HepG2 (cell line): ENCODE data around the gene CCDC30. TPM values are rescaled to one million over a fixed set of nuclear protein-coding genes. Genes with fewer than 3 reads are reported as not detected.

Experiments
- MNT ChIP-seq: fragments of 450-650 bp; IDR thresholded peaks from 2 replicates; pipeline ENCODE4 v1.6.1; 2016
- NFATC3 ChIP-seq: sonication (generic); formaldehyde crosslinking; IDR thresholded peaks from 2 replicates; pipeline ENCODE4 v1.5.1; 2020; ENCODE audit warnings: mild to moderate bottlenecking, missing genetic modification reagents
- PAX8 ChIP-seq: sonication (generic); formaldehyde crosslinking; IDR thresholded peaks from 2 replicates; pipeline ENCODE4 v1.8.0; 2022; ENCODE audit warnings: mild to moderate bottlenecking, missing genetic modification reagents, borderline replicate concordance
- RCOR2 ChIP-seq: IDR thresholded peaks from 2 replicates; pipeline ENCODE4 v1.6.1; 2016; ENCODE audit warnings: missing biosample characterization, missing genetic modification reagents
- ZNF264 ChIP-seq: sonication (generic); formaldehyde crosslinking; IDR thresholded peaks from 2 replicates; pipeline ENCODE4 v1.4.0; 2020; ENCODE audit warnings: missing genetic modification reagents
- ZNF646 ChIP-seq: sonication (generic); formaldehyde crosslinking; IDR thresholded peaks from 2 replicates; pipeline ENCODE4 v1.9.0; 2021; ENCODE audit warnings: mild to moderate bottlenecking, missing genetic modification reagents
- ZNF773 ChIP-seq: sonication (generic); formaldehyde crosslinking; IDR thresholded peaks from 2 replicates; pipeline ENCODE4 v1.4.0; 2020; ENCODE audit warnings: missing genetic modification reagents, borderline replicate concordance
- ZNF777 ChIP-seq: sonication (generic); formaldehyde crosslinking; IDR thresholded peaks from 2 replicates; pipeline ENCODE4 v1.4.0; 2020; ENCODE audit warnings: missing genetic modification reagents
- ZNF816 ChIP-seq: sonication (generic); formaldehyde crosslinking; IDR thresholded peaks from 2 replicates; pipeline ENCODE4 v1.8.0; 2022; ENCODE audit warnings: missing genetic modification reagents, mild to moderate bottlenecking, borderline replicate concordance
- polyA plus RNA-seq, 8 experiments: library from polyadenylated mRNA; depleted of rRNA in 3 of 8; stranded (reverse) in 7 of 8; unstranded in 1 of 8; fragments of >200 nt; fragmentation: Illumina TruSeq in 4 of 8; extraction: Trizol in 4 of 8; gene quantifications; 2 replicates each; pipeline versions ENCODE4 v1.2.1 to v1.2.3, GENCODE V29; 2011 to 2016; ENCODE audit warnings: low read depth in 4 of 8, missing spikeins in 1 of 8, mixed read lengths in 1 of 8; ENCODE audit not compliant: insufficient read depth in 1 of 8
- total RNA-seq, 5 experiments: library from RNA; depleted of rRNA; stranded (reverse); fragments of >200 nt; fragmentation: Illumina TruSeq; extraction: Trizol; gene quantifications; 2 replicates each; pipeline ENCODE4 v1.2.3, GENCODE V29; 2016; ENCODE audit warnings: low read depth in 1 of 5
- TF ChIP-seq, protein P1 (sequence below): sonication (generic); formaldehyde crosslinking; IDR thresholded peaks from 2 replicates; pipeline ENCODE4 v1.4.0; 2020; ENCODE audit warnings: missing genetic modification reagents, borderline replicate concordance
- TF ChIP-seq, protein P2 (sequence below): sonication (generic); formaldehyde crosslinking; conservative IDR thresholded peaks from 2 replicates; pipeline ENCODE4 v1.4.0; 2020; ENCODE audit warnings: missing genetic modification reagents
- TF ChIP-seq, protein P3 (sequence below): IDR thresholded peaks from 2 replicates; pipeline ENCODE4 v1.6.1; 2016; ENCODE audit warnings: missing compliant biosample characterization, missing genetic modification reagents, borderline replicate concordance
- TF ChIP-seq, protein P4 (sequence below): sonication (generic); formaldehyde crosslinking; IDR thresholded peaks from 2 replicates; pipeline ENCODE4 v1.8.0; 2022; ENCODE audit warnings: mild to moderate bottlenecking, missing genetic modification reagents, moderate library complexity

The CCDC30 gene
- total and polyA plus RNA-seq, 2 of the 13 experiments (the other 11 are each of a cell fraction or from before 2014, with no cell fraction given): 0.25 to 0.77 TPM

GRCh38 chr1:42681741-42682483, 218.8 kb downstream of the CCDC30 start, which contains the start of gene YBX1 (continued):
- TF ChIP-seq MNT (peak; percentile 35; the same call in 1 of the 2 replicates), ZNF816 (CRISPR knock-in tag) (peak; percentile 73; the same call in 1 of the 2 replicates), ZNF773 (CRISPR knock-in tag) (no peak), ZNF646 (no peak), RCOR2 (no peak), PAX8 (CRISPR knock-in tag) (no peak), NFATC3 (CRISPR knock-in tag) (peak; percentile 72; the same call in 1 of the 2 replicates), ZNF264 (CRISPR knock-in tag) (no peak), ZNF777 (CRISPR knock-in tag) (no peak)
- TF ChIP-seq, protein P1, sequence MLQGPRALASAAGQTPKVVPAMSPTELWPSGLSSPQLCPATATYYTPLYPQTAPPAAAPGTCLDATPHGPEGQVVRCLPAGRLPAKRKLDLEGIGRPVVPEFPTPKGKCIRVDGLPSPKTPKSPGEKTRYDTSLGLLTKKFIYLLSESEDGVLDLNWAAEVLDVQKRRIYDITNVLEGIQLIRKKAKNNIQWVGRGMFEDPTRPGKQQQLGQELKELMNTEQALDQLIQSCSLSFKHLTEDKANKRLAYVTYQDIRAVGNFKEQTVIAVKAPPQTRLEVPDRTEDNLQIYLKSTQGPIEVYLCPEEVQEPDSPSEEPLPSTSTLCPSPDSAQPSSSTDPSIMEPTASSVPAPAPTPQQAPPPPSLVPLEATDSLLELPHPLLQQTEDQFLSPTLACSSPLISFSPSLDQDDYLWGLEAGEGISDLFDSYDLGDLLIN (CRISPR knock-in tag): no peak
- TF ChIP-seq, protein P2, sequence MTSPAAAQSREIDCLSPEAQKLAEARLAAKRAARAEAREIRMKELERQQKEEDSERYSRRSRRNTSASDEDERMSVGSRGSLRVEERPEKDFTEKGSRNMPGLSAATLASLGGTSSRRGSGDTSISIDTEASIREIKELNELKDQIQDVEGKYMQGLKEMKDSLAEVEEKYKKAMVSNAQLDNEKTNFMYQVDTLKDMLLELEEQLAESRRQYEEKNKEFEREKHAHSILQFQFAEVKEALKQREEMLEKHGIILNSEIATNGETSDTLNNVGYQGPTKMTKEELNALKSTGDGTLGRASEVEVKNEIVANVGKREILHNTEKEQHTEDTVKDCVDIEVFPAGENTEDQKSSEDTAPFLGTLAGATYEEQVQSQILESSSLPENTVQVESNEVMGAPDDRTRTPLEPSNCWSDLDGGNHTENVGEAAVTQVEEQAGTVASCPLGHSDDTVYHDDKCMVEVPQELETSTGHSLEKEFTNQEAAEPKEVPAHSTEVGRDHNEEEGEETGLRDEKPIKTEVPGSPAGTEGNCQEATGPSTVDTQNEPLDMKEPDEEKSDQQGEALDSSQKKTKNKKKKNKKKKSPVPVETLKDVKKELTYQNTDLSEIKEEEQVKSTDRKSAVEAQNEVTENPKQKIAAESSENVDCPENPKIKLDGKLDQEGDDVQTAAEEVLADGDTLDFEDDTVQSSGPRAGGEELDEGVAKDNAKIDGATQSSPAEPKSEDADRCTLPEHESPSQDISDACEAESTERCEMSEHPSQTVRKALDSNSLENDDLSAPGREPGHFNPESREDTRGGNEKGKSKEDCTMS (CRISPR knock-in tag): no peak
- TF ChIP-seq, protein P3, sequence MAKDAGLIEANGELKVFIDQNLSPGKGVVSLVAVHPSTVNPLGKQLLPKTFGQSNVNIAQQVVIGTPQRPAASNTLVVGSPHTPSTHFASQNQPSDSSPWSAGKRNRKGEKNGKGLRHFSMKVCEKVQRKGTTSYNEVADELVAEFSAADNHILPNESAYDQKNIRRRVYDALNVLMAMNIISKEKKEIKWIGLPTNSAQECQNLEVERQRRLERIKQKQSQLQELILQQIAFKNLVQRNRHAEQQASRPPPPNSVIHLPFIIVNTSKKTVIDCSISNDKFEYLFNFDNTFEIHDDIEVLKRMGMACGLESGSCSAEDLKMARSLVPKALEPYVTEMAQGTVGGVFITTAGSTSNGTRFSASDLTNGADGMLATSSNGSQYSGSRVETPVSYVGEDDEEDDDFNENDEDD (CRISPR knock-in tag): peak; percentile 46; the same call in 1 of the 2 replicates
- TF ChIP-seq, protein P4, sequence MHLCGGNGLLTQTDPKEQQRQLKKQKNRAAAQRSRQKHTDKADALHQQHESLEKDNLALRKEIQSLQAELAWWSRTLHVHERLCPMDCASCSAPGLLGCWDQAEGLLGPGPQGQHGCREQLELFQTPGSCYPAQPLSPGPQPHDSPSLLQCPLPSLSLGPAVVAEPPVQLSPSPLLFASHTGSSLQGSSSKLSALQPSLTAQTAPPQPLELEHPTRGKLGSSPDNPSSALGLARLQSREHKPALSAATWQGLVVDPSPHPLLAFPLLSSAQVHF (CRISPR knock-in tag): 0 out of 2 replicates have a peak, but pooled peaks have one; percentile 73
